ENCODE data around the gene PNRC2. TPM values are rescaled to one million over a fixed set of nuclear protein-coding genes. Genes with fewer than 3 reads are reported as not detected.

Gene PNRC2
- total and polyA plus RNA-seq, 10 of the 15 experiments (the other 5 are each of a cell fraction or from before 2014, with no cell fraction given) = 106 to 205 (median 163) TPM

DNA sequence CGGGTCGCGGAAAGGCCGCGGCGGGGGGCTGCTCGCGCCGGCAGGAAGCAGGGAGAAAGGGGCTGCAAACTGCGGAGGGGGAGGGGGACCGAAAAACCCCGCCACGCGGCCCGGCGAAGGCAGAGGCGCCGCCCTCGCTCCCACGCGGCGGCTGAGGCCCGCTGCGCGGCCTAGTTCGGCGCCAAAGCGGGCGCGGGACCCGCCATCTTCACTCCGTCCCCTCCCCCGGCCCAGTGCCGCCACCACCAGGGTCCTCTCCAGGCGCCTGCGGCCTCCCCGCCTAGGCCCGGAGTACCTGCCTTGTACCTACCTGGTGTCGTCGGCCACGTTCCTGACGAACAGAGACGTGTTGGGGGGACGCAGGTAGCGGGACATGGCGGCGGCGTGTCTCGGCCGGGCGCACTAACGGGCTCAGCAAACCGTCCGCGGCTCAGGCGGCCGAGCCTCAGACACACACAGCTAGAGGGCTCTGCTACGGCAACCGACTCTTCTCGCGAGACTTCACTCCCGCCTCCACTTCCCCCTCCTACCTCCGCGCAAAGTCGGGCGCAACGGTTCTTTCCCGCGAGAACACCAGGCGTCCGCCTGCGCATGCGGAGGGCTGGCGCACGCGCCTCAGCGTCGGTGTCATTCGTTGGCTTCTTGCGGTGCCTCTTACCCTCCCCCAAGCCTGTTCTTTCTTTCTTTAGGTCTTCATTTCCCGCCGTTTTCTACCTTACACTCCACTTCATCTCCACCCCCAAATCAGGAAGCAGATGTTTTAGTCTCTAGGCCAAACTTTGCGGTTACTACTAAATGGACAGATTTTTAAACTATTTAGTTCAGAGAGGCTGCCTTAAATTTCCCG, 20.5 kb downstream of the PNRC2 start, which contains the start of gene SRSF10 (continued):
- TF ChIP-seq, protein P1, sequence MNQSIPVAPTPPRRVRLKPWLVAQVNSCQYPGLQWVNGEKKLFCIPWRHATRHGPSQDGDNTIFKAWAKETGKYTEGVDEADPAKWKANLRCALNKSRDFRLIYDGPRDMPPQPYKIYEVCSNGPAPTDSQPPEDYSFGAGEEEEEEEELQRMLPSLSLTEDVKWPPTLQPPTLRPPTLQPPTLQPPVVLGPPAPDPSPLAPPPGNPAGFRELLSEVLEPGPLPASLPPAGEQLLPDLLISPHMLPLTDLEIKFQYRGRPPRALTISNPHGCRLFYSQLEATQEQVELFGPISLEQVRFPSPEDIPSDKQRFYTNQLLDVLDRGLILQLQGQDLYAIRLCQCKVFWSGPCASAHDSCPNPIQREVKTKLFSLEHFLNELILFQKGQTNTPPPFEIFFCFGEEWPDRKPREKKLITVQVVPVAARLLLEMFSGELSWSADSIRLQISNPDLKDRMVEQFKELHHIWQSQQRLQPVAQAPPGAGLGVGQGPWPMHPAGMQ (IDR thresholded peaks at IDR 0.05; ENCODE audit: borderline replicate concordance) = peak; percentile 91
- TF ChIP-seq JUNB (IDR thresholded peaks at IDR 0.05) (peak; percentile 25; the same call in 1 of the 2 replicates), HDGF (IDR thresholded peaks at IDR 0.05) (0 out of 2 replicates have a peak, but pooled peaks have one; percentile 25), RFX5 (IDR thresholded peaks at IDR 0.05; ENCODE audit: low read depth, low read length) (no peak), ZSCAN29 (IDR thresholded peaks at IDR 0.05) (no peak), BRCA1 (IDR thresholded peaks at IDR 0.05; ENCODE audit: low read depth, low read length) (peak; percentile 93), ZNF687 (IDR thresholded peaks at IDR 0.05) (peak; percentile 78), MEF2B (IDR thresholded peaks at IDR 0.05; ENCODE audit: partially characterized antibody, poor library complexity, severe bottlenecking) (peak; percentile 35), NRF1 (conservative IDR thresholded peaks at IDR 0.05; ENCODE audit: low read depth, low read length) (peak; percentile 100), LARP7 (IDR thresholded peaks at IDR 0.05) (peak; percentile 99), POLR2A (IDR thresholded peaks at IDR 0.05; ENCODE audit: low read depth, low read length) (peak; percentile 100), CREM (IDR thresholded peaks at IDR 0.05; ENCODE audit: low read depth) (no peak), PML (IDR thresholded peaks at IDR 0.05; ENCODE audit: low read length) (peak; percentile 93), TAF1 (IDR thresholded peaks at IDR 0.05; ENCODE audit: borderline replicate concordance, low read depth, low read length) (peak; percentile 76), SIX5 (IDR thresholded peaks at IDR 0.05; ENCODE audit: low read depth, low read length, severe bottlenecking) (peak; percentile 1), SMC3 (IDR thresholded peaks at IDR 0.05; ENCODE audit: borderline replicate concordance, low read length) (no peak; the same call in 1 of the 2 replicates), SUPT20H (IDR thresholded peaks at IDR 0.05; ENCODE audit: borderline replicate concordance, control insufficient read depth, low read depth, low read length) (no peak), ATF7 (IDR thresholded peaks at IDR 0.05; ENCODE audit: low read depth) (peak; percentile 62; the same call in 1 of the 2 replicates), MEF2A (IDR thresholded peaks at IDR 0.05; ENCODE audit: insufficient read depth, low read depth, low read length) (0 out of 2 replicates have a peak, but pooled peaks have one; percentile 9), E4F1 (IDR thresholded peaks at IDR 0.05; ENCODE audit: borderline replicate concordance, partially characterized antibody) (no peak), KDM1A (IDR thresholded peaks at IDR 0.05; ENCODE audit: borderline replicate concordance) (no peak), FOXM1 (IDR thresholded peaks at IDR 0.05; ENCODE audit: low read depth, low read length) (peak; percentile 65; the same call in 1 of the 2 replicates), ZNF24 (IDR thresholded peaks at IDR 0.05) (0 out of 2 replicates have a peak, but pooled peaks have one; percentile 14), YBX1 (IDR thresholded peaks at IDR 0.05) (no peak), BMI1 (IDR thresholded peaks at IDR 0.05; ENCODE audit: borderline replicate concordance) (no peak)
